Muscle layer of duodenum (tissue), 2 donors: ENCODE measurements around the gene PCGF5.
A peak's percentile ranks its signal among the peaks of the same experiment; 100 is the strongest.

Source experiments
- H3K27ac ChIP-seq: one replicate; pipeline ENCODE4 v1.7.0; 2013; ENCODE audit warnings: mild to moderate bottlenecking, low read length
- H3K27me3 ChIP-seq: one replicate; pipeline ENCODE4 v1.7.0; 2013; ENCODE audit warnings: low read depth, mild to moderate bottlenecking, control low read depth, low read length
- H3K36me3 ChIP-seq, 2 donors: one replicate each; pipeline ENCODE4 v1.7.0; 2013; ENCODE audit warnings: low read length in 2 of 2, control low read depth in 1 of 2, mild to moderate bottlenecking in 1 of 2; ENCODE audit not compliant: insufficient read depth in 2 of 2, control insufficient read depth in 1 of 2
- H3K4me1 ChIP-seq, 2 donors: one replicate each; pipeline ENCODE4 v1.7.0; 2013; ENCODE audit warnings: low read length in 2 of 2, mild to moderate bottlenecking in 2 of 2, control low read depth in 1 of 2, moderate library complexity in 1 of 2; ENCODE audit not compliant: insufficient read depth in 2 of 2, control insufficient read depth in 1 of 2
- H3K4me3 ChIP-seq, 2 donors: one replicate each; pipeline ENCODE4 v1.7.0; 2013; ENCODE audit warnings: low read length in 2 of 2, low read depth in 1 of 2, mild to moderate bottlenecking in 1 of 2
- H3K9me3 ChIP-seq, 2 donors: one replicate each; pipeline ENCODE4 v1.7.0; 2013; ENCODE audit warnings: low read length in 2 of 2, control low read depth in 1 of 2, mild to moderate bottlenecking in 1 of 2; ENCODE audit not compliant: control insufficient read depth in 1 of 2
- donor health status: healthy.

Gene PCGF5

DNA sequence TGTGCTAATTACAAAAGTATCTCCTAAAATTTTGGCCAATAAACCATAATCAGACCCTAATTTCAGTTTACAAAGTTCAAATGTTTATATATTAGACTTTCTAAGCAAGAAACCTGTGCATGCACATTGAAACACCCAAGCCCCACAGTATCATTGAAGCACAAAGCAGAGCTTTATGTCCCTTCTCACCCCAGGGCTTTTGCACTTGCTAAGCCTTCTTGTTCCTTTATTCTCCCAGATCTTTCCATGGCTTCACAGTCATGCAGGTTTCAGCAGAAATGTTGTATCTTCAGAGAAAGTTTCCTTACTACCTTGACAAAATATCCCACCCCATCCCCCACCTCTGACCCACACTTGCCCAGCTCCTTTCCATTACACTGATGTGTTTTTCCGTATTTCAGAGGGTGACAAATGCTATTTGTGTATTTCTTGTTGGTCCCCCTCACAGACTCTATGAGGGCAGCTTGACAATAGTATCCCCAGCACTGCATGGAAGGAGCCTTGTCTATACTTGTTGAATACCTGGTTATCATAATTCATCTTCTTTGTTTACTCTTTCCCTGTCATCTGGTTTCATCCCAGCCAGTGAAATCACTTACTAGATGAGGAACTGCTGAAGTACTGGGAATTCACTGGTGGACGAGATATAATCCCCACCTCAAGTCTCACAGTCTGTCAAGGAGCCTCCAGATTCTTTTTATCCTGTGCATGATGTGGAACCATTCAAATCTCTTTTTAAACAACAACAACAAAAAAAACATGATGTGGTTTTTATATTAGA is 24.0 kb upstream of the PCGF5 start:
- no peaks in the 10 kb centered on the region for H3K27me3 ChIP-seq
- peaks cover 16 to 22% of the 10 kb centered on the region in 2 donors for H3K4me1 ChIP-seq
- no peaks in the 10 kb centered on the region for H3K9me3 ChIP-seq
- H3K4me3 ChIP-seq: no peak overlapping the region
- H3K27ac ChIP-seq: no peak overlapping the region
- H3K36me3 ChIP-seq: no peaks in the 10 kb centered on the region

DNA sequence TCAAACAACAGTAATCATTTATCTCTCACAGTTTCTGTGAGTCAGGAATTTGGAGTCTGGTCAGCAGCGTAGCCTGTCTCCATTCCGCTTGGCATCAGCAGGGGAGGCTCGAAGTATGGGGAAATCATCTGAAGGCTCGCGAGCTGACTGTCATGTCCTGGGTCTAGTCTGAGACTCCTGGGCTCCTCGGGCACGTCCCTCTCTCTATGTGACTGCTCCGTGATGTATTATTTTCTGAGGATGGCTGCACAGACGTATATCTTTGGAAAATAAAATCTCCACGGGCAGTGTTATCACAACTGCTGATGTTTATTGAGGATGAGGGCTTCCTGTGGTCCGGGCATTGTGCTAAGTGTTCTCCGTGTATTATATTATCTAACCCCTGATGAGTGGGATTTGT is 23.3 kb upstream of the PCGF5 start:
- Histone ChIP-seq H3K9me3 (no peaks in the 10 kb centered on the region), H3K4me1 (peaks cover 13 to 19% of the 10 kb centered on the region in 2 donors), H3K27ac (no peak overlapping the region), H3K27me3 (no peaks in the 10 kb centered on the region), H3K36me3 (no peaks in the 10 kb centered on the region), H3K4me3 (no peak overlapping the region)

DNA sequence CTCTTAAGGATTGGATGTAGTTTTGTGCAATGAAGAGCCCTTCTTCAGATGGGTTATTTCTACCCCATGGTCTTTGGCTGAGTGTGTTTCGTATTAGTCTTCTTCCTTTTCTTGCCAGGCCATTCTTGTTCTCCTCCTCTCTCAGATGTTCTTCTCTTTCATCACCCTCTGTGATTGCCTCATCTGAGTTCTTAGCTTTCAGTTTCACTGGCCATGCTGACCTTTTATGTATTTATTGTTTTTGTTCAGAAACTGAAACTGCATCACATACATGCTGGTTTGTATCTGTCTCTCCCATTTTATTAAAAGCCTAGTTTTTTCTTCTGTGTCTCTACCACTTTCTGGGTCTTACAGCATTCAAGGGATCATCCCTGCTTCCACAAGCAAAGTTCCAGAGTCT is 21.7 kb upstream of the PCGF5 start:
- H3K36me3 ChIP-seq: no peaks in the 10 kb centered on the region
- H3K27ac ChIP-seq: peak overlapping the region; percentile 34
- no peaks in the 10 kb centered on the region for H3K9me3 ChIP-seq
- H3K4me3 ChIP-seq: no peak overlapping the region
- no peaks in the 10 kb centered on the region for H3K27me3 ChIP-seq
- H3K4me1 ChIP-seq: peaks cover 13 to 14% of the 10 kb centered on the region in 2 donors

DNA sequence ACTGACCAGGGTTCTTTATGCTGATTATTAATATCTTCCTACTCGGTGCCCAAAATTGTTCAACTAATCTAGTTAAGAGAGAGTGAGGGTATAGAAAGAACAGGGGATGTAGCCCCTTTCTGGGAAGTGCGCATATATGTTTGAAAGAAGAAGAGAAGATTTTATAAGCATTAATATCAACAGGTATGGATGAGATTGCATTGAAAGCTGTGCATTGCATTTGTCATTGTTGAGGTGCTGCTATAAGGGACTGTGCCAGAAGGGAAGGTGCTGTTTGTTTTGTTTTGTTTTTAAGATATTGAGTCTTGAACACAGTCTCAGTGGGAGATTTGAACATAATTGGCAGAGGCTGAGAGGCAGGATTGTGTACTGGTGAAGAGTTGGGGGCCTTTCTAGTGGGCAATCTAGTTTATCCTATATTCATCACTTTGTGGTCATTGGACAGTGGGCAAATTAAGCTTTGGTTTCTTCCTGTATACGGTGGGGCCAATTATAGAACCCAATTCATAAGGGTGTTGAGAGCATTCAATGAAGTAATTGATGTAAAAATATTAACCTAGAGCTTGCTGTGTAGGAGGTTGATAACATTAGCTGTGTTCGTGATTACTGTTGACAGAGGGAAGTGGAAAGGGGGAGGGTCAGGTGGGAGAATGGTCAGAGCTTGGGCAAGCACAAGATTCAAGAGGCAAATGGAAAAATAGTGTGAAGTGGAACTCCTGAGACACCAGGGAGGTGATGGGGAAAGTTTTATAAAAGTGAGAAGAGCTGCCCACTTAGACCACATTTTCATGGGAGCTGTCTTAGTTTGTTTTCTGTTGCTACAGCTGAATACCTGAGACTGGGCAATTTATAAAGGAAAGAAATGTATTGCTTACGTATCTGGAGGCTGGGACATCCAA is 19.9 kb upstream of the PCGF5 start:
- H3K4me3 ChIP-seq: no peak overlapping the region
- no peaks in the 10 kb centered on the region for H3K36me3 ChIP-seq
- H3K27me3 ChIP-seq: no peaks in the 10 kb centered on the region
- H3K27ac ChIP-seq: peak overlapping the region; percentile 3
- peaks cover 13 to 20% of the 10 kb centered on the region in 2 donors for H3K4me1 ChIP-seq
- no peaks in the 10 kb centered on the region for H3K9me3 ChIP-seq

DNA sequence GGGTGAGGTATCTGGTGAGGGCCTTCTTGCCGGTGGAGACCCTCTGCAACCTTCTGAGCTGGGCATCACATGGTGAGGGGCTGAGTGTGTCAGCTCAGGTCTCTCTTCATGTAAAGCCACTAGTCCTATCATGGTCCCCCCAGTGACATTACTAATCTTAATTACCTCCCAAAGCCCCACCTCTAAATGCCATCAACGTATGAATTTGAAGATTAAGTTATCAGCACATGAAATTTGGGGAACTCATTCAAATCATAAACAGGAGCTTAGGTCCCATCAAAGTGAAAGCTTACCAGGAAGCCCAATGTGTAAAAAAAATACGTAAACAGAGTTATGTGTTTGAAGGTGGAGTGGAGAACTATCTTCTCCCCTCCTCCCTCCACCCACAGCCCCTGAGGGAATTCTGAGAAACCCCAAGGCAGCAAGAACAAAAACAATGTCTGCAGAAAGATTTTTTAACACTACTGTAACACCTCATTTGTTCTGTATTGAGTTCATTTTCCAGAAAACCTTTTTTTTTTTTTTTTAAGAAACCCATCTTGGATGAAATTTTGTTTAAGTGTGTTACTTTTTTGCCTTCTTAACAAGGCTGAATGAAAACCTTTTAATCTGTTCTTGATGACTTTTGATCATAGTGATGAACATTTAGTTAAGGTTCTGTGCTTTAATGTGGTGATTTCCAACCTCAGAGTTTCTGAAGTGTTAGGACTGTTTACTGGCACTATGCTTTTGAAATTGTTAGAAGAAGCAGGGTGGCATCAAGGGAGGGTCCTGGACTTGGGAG is 19.1 kb upstream of the PCGF5 start:
- Histone ChIP-seq H3K36me3 (no peaks in the 10 kb centered on the region), H3K4me1 (peaks cover 13 to 20% of the 10 kb centered on the region in 2 donors), H3K9me3 (no peaks in the 10 kb centered on the region), H3K27me3 (no peaks in the 10 kb centered on the region), H3K4me3 (no peak overlapping the region), H3K27ac (peak overlapping the region; percentile 3)

DNA sequence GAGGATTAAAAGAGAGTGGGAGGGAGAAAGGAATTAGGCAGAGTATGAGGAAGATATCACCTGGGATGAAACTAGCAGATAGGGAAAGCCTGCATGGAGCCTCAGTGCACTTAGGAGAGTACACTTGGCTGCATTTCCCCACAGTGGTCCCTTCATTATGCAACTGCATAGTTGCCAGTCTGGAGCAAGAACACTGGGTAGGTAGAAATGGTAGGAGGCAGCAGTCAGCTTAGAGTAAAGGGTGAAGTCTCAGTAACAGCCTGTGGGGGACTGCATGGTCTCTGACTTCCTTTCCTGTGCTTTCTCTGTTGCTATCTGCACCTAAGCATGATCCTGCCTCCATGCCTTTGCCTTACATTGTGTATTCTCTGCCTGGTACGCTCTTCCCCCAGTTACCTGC is 14.0 kb upstream of the PCGF5 start:
- Histone ChIP-seq H3K9me3 (no peaks in the 10 kb centered on the region), H3K27ac (no peak overlapping the region), H3K27me3 (no peaks in the 10 kb centered on the region), H3K36me3 (no peaks in the 10 kb centered on the region), H3K4me3 (no peak overlapping the region), H3K4me1 (peaks cover 0 to 10% of the 10 kb centered on the region in 2 donors)

DNA sequence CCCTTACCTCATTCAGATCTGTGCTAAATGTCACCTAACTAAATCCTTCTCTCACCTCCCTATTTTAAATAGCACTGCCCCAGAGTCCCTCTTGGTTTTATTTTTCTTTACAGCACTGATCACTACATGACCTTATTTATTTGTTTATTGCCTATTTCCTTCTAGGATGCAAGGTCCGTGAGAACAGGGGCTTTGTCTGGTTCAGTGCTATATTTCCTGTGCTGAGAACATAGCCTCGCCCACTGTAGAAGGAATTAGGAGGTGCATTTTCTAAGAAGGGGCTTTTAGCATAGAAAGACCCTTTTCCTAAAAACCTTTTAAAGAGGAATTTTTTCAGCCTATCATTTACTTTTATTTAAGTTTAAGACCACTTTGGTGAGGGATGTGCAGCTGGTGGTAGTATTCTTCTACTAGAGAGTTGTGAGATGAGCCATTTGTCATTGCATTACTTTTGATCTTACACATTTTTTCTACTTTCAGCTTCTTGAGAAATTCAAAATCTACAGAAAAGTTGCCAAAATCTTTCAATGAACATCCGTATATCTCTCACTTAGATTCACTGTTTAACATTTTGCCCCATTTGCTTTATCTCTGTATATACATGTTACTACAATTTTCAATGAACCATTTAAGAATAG is 13.5 kb upstream of the PCGF5 start:
- Histone ChIP-seq H3K4me1 (peaks cover 0 to 14% of the 10 kb centered on the region in 2 donors), H3K9me3 (no peaks in the 10 kb centered on the region), H3K27me3 (no peaks in the 10 kb centered on the region), H3K4me3 (no peak overlapping the region), H3K36me3 (no peaks in the 10 kb centered on the region), H3K27ac (no peak overlapping the region)

DNA sequence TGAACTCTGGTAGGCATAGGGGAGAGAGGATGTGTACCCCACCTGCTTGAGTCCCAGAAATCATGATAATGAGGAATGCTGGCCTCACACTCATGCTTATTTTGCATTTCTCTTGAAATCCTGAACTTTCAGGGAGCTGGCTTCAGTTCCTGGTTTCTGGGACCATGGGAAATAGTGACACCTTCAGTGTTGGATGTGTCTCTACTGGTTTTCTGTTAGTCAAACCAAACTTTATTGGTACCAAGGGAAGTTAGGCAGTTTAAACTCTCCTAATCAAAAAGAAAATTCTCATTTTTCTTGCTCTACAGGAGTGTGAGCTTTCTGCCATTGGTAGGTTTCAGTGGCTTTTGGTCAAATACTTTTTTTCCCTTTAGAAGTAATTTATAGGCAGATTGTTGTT is 11.8 kb upstream of the PCGF5 start:
- no peak overlapping the region for H3K4me3 ChIP-seq
- H3K27ac ChIP-seq: no peak overlapping the region
- H3K4me1 ChIP-seq: peaks cover 0 to 14% of the 10 kb centered on the region in 2 donors

DNA sequence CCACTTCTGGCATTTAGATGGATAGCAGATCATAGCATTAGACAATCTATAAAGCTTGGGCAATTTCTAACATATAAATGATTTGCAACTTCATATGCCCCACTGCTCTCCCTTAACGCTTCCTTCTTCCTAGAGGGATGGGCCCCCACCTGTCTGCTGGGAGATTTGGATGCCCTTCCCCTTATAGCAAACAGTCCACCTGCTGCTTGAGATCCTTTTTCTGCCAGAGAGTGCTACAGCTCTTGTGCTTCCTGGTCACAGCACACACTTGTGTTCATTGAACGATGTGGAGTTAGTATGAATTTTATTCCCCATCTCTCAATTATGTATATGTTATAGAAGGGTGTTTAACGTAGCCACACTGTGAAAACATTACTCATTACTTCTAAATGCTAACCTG is 10.4 kb upstream of the PCGF5 start:
- Histone ChIP-seq H3K27ac (no peak overlapping the region), H3K9me3 (no peaks in the 10 kb centered on the region), H3K36me3 (no peaks in the 10 kb centered on the region), H3K4me3 (no peak overlapping the region), H3K27me3 (no peaks in the 10 kb centered on the region), H3K4me1 (peaks cover 0 to 11% of the 10 kb centered on the region in 2 donors)

More for the DNA sequence above, 11.8 kb upstream of the PCGF5 start:
- H3K27me3 ChIP-seq: no peaks in the 10 kb centered on the region
- no peaks in the 10 kb centered on the region for H3K36me3 ChIP-seq
- no peaks in the 10 kb centered on the region for H3K9me3 ChIP-seq

DNA sequence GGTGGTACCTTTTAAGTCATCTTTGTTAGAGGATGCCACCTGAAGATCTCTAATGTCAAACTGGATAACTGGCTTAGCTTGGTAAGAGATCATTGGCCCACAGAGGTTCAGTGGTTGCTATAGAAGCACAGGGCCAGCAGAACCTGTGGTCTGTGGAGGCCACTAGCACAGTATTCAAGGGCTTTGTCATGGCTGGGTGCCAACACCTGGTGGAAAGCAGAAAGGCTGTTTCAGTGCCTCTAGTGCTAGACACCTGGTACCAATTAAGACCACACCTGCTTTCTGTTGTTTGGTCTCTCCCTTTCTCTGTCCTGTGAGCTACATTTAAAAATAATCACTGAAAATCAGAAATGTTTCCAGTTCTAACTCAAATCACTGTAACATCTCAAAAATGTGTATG is 10.0 kb upstream of the PCGF5 start:
- Histone ChIP-seq H3K27me3 (no peaks in the 10 kb centered on the region), H3K36me3 (no peaks in the 10 kb centered on the region), H3K4me3 (no peak overlapping the region), H3K9me3 (no peaks in the 10 kb centered on the region), H3K27ac (no peak overlapping the region), H3K4me1 (peaks cover 0 to 9% of the 10 kb centered on the region in 2 donors)
